K562 (cell line): ENCODE results near the gene JSRP1. TPM values are rescaled to one million over a fixed set of nuclear protein-coding genes. Genes with fewer than 3 reads are reported as not detected.

Experiments used
- ATF7 ChIP-seq: fragments of 450-650 bp; IDR thresholded peaks from 2 replicates; pipeline ENCODE4 v1.7.1; 2014; ENCODE audit warnings: mild to moderate bottlenecking, moderate library complexity
- CCNT2 ChIP-seq: IDR thresholded peaks from 2 replicates; pipeline ENCODE4 v1.6.1; 2011; ENCODE audit warnings: borderline replicate concordance, low read depth, mild to moderate bottlenecking, moderate library complexity, mixed read lengths, low read length; ENCODE audit not compliant: insufficient read length; ENCODE audit errors: extremely low read depth
- COPS2 ChIP-seq: fragments of 450-650 bp; conservative IDR thresholded peaks from 2 replicates; pipeline ENCODE4 v1.6.1; 2016; ENCODE audit warnings: mild to moderate bottlenecking, moderate library complexity
- CXXC5 ChIP-seq: fragments of 250-450 bp; sonication (Bioruptor Pico); IDR thresholded peaks from 2 replicates; pipeline ENCODE4 v1.8.0; 2022; ENCODE audit warnings: inconsistent platforms, mild to moderate bottlenecking, moderate library complexity
- E2F8 ChIP-seq: fragments of 450-650 bp; IDR thresholded peaks from 2 replicates; pipeline ENCODE4 v1.7.1; 2018; ENCODE audit warnings: mild to moderate bottlenecking, low read depth; ENCODE audit not compliant: partially characterized antibody
- EP400 ChIP-seq: fragments of 450-650 bp; IDR thresholded peaks from 2 replicates; pipeline ENCODE4 v1.6.1; 2017; ENCODE audit warnings: antibody characterized with exemption, mild to moderate bottlenecking, moderate library complexity
- ERF ChIP-seq: fragments of 450-650 bp; formaldehyde crosslinking; IDR thresholded peaks from 2 replicates; pipeline ENCODE4 v1.4.0; 2020; ENCODE audit warnings: mild to moderate bottlenecking, mixed read lengths
- ESRRA ChIP-seq: fragments of 450-650 bp; IDR thresholded peaks from 2 replicates; pipeline ENCODE4 v1.6.1; 2014; ENCODE audit warnings: low read depth, mild to moderate bottlenecking, moderate library complexity, borderline replicate concordance
- ETS1 ChIP-seq: conservative IDR thresholded peaks from 2 replicates; pipeline ENCODE4 v1.6.1; 2011; ENCODE audit warnings: low read depth, mild to moderate bottlenecking, low read length; ENCODE audit not compliant: control insufficient read depth
- FOXK2 ChIP-seq, 2 experiments: fragments of 450-650 bp; IDR thresholded peaks in 1 of 2; conservative IDR thresholded peaks in 1 of 2; 2 replicates each; pipeline ENCODE4 v1.6.1; 2016; ENCODE audit warnings: low read depth in 2 of 2, mild to moderate bottlenecking in 1 of 2
- KDM1A ChIP-seq, 2 experiments: fragments of 450-650 bp; IDR thresholded peaks; 2 replicates each; pipeline ENCODE4 v1.6.1; 2016; ENCODE audit warnings: mild to moderate bottlenecking in 2 of 2
- KLF6 ChIP-seq: fragments of 250-450 bp; sonication (Bioruptor Pico); IDR thresholded peaks from 2 replicates; pipeline ENCODE4 v1.4.0; 2020; ENCODE audit warnings: mild to moderate bottlenecking, moderate library complexity, borderline replicate concordance
- NR2C2 ChIP-seq, 2 experiments: fragments of 200-800 bp in 1 of 2; sonication (Bioruptor generic) in 1 of 2; sonication (generic) in 1 of 2; formaldehyde crosslinking in 1 of 2; IDR thresholded peaks; 2 replicates each; pipeline versions ENCODE4 v1.6.1 to v1.8.0; 2016 to 2022; ENCODE audit warnings: mild to moderate bottlenecking in 1 of 2, missing compliant biosample characterization in 1 of 2, missing genetic modification characterization in 1 of 2, missing genetic modification reagents in 1 of 2
- POLR2A ChIP-seq: fragments of 450-650 bp; conservative IDR thresholded peaks from 2 replicates; pipeline ENCODE4 v1.6.1; 2016
- RBFOX2 ChIP-seq: fragments of 200-400 bp; formaldehyde crosslinking; IDR thresholded peaks from 2 replicates; pipeline ENCODE4 v1.6.1; 2017; ENCODE audit warnings: low read depth, mild to moderate bottlenecking, low read length, moderate library complexity
- RBM22 ChIP-seq: fragments of 200-400 bp; formaldehyde crosslinking; IDR thresholded peaks from 2 replicates; pipeline ENCODE4 v1.6.1; 2018; ENCODE audit warnings: low read length, low read depth; ENCODE audit not compliant: poor library complexity, severe bottlenecking
- SMARCC2 ChIP-seq: fragments of 450-650 bp; IDR thresholded peaks from 2 replicates; pipeline ENCODE4 v1.6.1; 2017; ENCODE audit warnings: antibody characterized with exemption, moderate library complexity, mild to moderate bottlenecking, low read depth
- ZBTB9 ChIP-seq: fragments of 450-650 bp; formaldehyde crosslinking; IDR thresholded peaks from 2 replicates; pipeline ENCODE4 v1.4.0; 2020; ENCODE audit warnings: mild to moderate bottlenecking, moderate library complexity
- ZC3H11A ChIP-seq: IDR thresholded peaks from 2 replicates; pipeline ENCODE4 v1.6.1; 2012; ENCODE audit warnings: low read depth, low read length, improper control_type of control experiment
- ZNF511 ChIP-seq: sonication (generic); formaldehyde crosslinking; IDR thresholded peaks from 2 replicates; pipeline ENCODE4 v1.8.0; 2022; ENCODE audit warnings: mild to moderate bottlenecking, missing genetic modification reagents
- polyA plus RNA-seq, 8 experiments: library from polyadenylated mRNA; depleted of rRNA in 4 of 8; stranded (reverse) in 5 of 8; unstranded in 3 of 8; fragments of >200 nt; fragmentation: Nextera tagmentation in 2 of 8; fragmentation: Illumina TruSeq in 1 of 8; extraction: Ambion mirVana in 2 of 8; extraction: Trizol in 1 of 8; gene quantifications; 2 replicates each; pipeline versions ENCODE4 v1.2.1 to v1.2.3, GENCODE V29; 2011 to 2014; ENCODE audit warnings: inconsistent platforms in 1 of 8, missing spikeins in 1 of 8
- total RNA-seq, 7 experiments: library from RNA; depleted of rRNA in 6 of 7; stranded (reverse); fragments of >200 nt in 6 of 7; fragmentation: Illumina TruSeq in 2 of 7; extraction: Trizol in 2 of 7; gene quantifications; 2 replicates each; pipeline versions ENCODE4 v1.2.1 to v1.2.3, GENCODE V29; 2011 to 2021; ENCODE audit warnings: low replicate concordance in 1 of 7

The JSRP1 gene
- total and polyA plus RNA-seq, 9 of the 15 experiments (the other 6 are each of a cell fraction or from before 2014, with no cell fraction given), result 0.08 to 1.2 (median 0.51) TPM; not detected in 4

GRCh38 chr19:2270423-2271233, 14.4 kb upstream of the JSRP1 start (continued):
- TF ChIP-seq ERF (peak; percentile 90), ZNF511 (peak; percentile 7), SMARCC2 (no peak), COPS2 (no peak), ETS1 (0 out of 2 replicates have a peak, but pooled peaks have one; percentile 11), FOXK2 (conservative IDR thresholded peaks at IDR 0.05 in 1 of 2, IDR thresholded peaks at IDR 0.05 in 1 of 2; ENCODE audit: low read depth in 2 of 2) (0 out of 4 replicates have a peak, but pooled peaks have one; percentile 15 to 43), CCNT2 (peak; percentile 66), NR2C2 (CRISPR knock-in tag; IDR thresholded peaks at IDR 0.05) (0 out of 2 replicates have a peak, but pooled peaks have one; percentile 14), NR2C2 (tag; IDR thresholded peaks at IDR 0.05) (peak; percentile 37; the same call in 1 of the 2 replicates), ZC3H11A (0 out of 2 replicates have a peak, but pooled peaks have one; percentile 65), E2F8 (no peak), ZBTB9 (CRISPR knock-in tag) (0 out of 2 replicates have a peak, but pooled peaks have one; percentile 48), POLR2A (peak; percentile 41; the same call in 1 of the 2 replicates), KLF6 (CRISPR knock-in tag) (no peak; the same call in 1 of the 2 replicates), ESRRA (no peak), RBM22 (peak; percentile 69), KDM1A (IDR thresholded peaks at IDR 0.05) (no peak), EP400 (peak; percentile 75), RBFOX2 (peak; percentile 73), ATF7 (peak; percentile 55), CXXC5 (CRISPR knock-in tag) (peak; percentile 62; the same call in 1 of the 2 replicates)
